Pons (tissue), 1 donor: Measurements from ENCODE around the gene MOBP.

ENCODE experiments used
- DNase-seq: peaks from one replicate; pipeline ENCODE4 v3.0.0-alpha.2; 2016; ENCODE audit warnings: low spot score

The MOBP gene

DNA sequence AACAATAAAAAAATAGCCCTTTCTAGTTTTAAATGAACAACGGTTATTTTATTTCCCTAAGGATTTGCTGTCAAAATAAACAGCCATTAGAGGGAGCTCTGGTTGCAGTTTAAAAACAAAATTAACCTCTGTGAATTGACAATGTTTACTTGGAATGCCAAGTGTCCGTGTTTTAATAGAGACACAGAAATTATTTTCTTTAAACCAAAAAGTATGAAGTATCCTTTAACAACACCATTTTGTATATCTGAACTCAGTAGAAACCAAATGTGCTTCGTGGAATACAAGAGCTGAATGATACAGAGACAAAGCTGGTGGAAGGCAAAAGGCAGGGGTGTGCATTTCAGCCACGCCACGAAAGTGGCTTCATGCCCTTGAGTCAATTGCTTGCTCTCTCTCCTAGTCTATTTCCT, 74.4 kb downstream of the MOBP start:
- DNase-seq = peak; percentile 76

- DNase-seq = no peak
These were observed 75.1 kb downstream of the MOBP start for GRCh38 chr3:39542588-39542988.

- no peak for DNase-seq
These were observed 80.8 kb downstream of the MOBP start for GRCh38 chr3:39548282-39548681.

- DNase-seq = no peak
These were observed 83.0 kb downstream of the MOBP start for GRCh38 chr3:39550354-39551051.
